CD4-positive, alpha-beta T cell treated with Interleukin-6 for 4 hours (primary cell): ENCODE results near the gene PDCD1LG2.

Experiments
- DNase-seq: peaks from one replicate; pipeline ENCODE4 v3.0.0-alpha.2; 2020; ENCODE audit warnings: mixed read lengths

Gene PDCD1LG2

GRCh38 chr9:5532790-5533189, 22.5 kb downstream of the PDCD1LG2 start:
- no peak for DNase-seq

GRCh38 chr9:5536684-5537083, 26.4 kb downstream of the PDCD1LG2 start:
- DNase-seq = no peak

GRCh38 chr9:5543875-5544702, 33.8 kb downstream of the PDCD1LG2 start:
- no peak for DNase-seq

DNA sequence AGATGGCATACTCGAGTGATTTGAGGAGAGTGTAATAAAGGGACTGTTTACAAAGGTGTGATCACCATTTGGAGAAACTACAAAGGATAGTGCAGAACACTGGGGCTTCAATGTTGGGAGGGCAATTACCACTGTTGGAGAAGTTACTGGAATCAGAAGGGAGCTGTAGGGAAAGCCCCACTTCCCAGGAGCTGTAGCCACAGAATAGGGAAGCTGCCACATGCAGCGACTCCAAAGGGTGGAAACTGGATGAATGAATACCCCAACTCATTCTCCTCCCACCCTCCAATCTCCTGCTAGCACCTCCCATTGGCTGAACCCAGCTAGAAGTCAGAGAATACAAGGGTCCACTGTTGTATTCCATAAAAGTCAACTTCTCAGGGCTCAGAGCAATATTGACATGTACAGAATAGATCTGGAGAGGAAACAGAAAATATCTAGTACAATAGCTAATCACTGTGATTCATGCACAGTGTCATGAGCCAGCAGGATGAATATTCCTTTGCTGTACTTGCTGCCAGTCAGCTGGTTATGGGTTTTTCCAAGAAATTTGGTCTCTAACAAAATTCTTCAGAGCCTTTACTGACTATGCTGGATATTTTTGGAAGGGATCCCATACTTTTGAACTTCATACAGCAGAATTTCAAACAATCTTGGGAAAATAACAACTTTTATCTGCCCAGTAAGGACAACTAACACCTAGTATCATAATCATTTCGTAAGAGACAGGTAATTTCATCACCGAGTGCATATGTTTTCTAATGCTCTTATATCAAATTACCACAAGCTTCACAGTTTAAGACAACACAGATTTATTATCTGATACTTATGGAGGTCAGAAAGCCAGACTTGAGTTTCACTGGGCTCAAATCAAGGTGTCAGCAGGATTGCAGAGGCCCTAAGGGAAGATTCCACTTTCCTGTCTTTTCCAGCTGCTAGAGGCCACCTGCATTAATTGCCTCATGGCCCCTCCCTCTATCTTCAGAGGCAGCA, 39.6 kb downstream of the PDCD1LG2 start:
- no peak for DNase-seq

GRCh38 chr9:5551368-5552150, 41.2 kb downstream of the PDCD1LG2 start:
- no peak for DNase-seq

DNA sequence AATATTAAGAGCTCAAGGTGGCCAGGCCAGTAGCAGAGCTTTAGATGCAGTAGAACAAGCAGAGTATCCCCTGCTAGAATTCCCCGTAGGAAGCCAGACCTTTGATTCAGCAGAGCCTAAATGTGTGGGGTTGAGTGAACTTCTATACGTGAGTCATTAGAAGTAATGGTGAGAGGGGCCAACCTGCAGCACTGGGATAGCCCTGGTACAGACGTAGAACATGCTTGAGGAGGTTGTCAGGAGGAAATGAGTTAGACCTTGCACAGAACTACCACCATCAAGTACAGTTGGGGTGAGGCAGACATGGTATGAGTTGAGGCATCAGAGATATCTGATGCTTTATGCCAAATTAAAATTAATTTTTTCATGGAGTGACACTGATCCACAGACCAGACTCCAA, 42.0 kb downstream of the PDCD1LG2 start:
- DNase-seq = no peak

DNA sequence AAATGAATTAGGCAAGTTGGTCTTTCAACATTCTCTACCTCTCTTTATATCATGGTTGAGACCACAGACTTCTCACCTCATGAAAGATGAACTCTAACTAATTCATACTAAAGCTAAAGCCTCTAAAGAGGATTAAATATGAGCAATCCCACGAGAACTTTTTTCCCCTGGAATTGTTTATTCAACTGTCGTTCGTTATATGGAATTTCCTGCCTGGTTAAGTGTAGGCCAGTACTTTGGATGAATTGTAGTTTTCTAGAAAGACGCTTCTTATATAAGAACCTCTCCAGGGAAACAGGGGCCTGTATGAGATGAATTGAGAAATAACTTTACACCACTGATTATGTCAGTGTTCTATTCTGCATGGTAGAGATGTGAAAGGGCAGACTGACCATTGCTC, 42.9 kb downstream of the PDCD1LG2 start:
- no peak for DNase-seq

DNA sequence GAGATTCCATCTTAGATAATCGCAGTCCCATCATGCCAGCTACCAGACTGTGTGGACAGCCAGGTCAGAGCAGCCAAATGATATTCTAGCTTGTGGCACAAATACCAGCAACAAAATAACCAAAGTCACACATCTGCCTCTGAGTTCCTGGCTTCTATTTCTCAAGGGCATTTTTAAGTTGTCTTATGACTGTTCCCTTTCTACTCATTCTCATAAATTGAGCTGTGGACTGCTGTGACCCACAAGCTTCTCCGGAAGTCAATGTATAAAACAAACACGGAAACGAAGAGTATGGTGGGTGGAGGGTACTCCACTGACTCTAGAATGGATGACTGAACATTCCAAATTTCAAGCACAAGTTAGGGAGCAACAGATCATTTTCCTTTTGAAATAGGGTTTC, 43.9 kb downstream of the PDCD1LG2 start:
- no peak for DNase-seq

DNA sequence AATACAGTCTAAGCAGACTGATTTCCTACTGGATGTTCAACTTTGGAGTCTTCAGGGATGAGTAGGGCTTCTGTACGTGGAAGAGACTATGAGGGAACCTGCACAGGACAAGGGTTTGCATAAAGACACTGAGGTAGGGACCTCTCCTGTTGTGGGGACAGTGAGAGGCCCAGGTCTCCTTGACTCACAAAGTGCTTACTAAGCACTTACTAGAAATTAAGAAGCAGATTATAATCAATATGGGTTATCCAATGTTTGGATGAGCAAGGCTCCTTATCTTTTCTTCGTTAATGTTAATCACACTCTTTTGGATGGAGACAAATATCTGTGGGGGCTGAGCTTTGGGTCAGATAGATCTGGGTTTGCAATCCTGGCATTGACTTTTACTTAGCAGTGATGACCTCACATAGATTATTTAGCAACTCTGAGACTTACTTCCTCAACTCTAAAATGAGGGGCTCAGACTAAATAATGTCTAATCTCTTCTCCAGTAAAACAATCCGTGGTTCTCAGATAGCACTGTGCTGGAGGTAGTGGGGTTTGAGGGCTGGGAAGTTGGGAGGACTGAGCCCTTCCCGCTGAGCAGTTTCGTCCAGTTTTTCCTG, 45.9 kb downstream of the PDCD1LG2 start:
- DNase-seq = no peak

GRCh38 chr9:5557606-5558587, 47.6 kb downstream of the PDCD1LG2 start:
- peak; percentile 69 for DNase-seq

DNA sequence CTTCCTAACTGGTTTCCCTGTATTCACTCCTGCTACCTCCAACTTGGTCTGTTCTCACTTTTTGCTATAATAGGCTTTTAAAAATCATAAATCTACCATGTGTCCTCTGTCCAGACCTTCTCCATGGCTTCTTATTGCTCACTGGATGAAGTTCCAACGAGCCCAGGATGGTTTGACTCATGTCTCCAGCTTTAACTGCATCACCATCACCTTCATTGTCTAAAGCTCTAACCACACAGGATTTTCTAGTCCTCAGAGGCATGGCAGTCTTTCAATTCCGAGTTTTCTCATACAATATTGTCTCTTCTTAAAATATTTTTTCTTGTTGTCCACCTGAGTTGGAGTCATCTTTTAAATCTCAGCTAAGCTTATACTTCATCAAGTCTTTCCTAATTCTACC, 49.3 kb downstream of the PDCD1LG2 start:
- DNase-seq = no peak

DNA sequence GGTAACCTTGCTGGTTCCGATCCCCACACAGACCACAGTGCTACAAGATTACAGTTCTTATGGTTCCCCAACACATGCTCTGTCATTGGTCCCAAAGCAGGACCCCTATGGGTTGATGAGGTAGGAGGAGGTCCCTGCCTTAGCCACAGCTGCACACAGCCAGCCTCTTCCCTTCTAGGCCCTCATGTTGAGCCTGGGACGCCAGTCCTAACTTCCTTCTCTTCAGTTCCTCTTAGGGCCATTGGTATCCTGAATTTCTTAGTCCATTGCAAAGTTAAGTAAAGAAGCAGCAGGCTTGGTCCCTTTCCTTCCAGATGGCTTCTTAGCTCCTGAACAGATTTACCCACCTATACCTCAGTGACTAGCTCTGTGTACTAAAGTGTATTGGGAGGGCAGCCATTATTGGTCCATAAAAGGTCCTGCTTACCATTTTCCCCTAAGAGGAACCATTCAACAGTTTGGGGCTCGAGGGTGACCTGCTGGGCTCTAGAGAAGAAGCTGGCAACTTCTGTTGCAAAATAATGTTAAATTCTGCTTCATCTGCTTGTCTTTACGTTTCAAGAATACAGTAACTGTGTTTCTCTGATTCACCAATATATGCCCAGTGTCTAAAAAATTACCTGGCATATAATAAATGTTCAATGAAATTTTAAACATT, 50.2 kb downstream of the PDCD1LG2 start:
- DNase-seq = no peak

DNA sequence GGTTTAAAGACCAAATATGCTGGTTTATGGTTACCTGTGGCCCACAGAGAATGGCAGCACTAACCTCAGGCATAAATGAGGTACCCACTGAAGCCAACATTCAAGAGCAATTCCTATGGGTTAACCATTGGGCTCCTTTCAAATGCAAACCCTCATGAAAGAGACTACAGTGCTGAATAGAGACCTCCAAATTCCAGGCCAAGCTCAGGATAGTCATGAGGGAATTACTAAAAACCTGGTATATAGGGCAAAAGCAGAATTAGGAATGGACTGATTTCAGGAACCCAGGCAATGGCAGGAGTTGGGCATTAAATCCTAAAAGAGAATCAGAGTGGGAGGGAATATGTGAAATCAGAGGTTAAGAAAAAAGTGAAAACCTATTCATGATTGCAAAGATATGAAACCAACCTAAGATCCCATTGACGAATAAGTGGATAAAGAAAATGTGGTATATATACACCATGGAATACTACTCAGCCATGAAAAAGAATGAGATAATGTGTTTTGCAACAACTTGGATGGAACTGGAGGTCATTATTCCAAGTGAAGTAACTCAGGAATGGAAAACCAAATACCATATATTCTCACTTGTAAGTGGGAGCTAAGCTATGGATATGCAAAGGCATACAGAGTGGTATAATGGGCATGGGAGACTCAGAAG, 51.6 kb downstream of the PDCD1LG2 start:
- DNase-seq = no peak

DNA sequence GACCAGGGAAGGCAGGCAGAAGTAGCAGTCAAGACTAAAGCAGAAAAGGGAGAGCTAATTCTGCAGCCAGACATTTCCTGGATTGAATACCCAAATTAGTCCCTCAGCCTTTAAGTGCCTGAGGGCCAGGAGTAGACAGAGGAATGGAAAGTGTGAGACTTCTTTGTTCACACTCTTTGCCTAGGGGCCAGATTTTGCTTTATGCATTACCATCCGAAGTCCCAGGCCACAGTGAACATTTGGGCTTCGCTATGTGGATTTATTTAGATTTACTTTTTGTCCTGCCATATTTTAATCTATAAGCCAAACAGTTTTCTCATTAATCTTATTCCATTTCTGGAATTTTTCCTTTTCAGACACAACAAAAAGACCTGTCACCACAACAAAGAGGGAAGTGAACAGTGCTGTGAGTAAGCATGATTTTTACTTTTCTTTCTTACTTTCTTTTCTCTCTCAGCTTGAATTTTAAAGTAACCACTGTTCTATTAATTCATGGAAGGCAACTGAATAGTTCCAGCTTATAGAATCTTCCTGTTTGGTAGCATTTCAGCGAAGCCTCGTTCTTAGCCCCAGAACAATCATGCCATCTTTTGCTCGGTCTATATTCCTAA, 52.6 kb downstream of the PDCD1LG2 start:
- DNase-seq = no peak

DNA sequence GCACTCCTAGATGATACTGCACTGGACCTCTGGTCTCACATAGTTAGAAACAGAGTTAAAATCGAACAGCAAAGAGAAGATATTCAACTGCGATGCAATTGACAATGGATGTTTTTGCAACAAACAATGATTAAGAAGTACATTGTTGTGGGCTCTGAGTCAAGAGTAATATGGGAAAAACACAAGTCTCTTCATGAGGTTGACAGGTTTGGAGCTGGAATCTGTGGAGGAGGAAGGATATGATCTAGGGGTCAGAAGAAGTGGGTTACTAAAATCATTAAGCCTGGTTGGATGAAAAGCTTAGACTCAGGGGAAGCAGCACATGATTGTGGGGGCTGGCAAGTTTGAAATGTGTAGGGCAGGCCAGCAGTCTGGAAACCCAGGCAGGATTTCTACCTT, 53.1 kb downstream of the PDCD1LG2 start:
- no peak for DNase-seq

- DNase-seq = no peak
Measured at GRCh38 chr9:5563886-5564285, 53.6 kb downstream of the PDCD1LG2 start.

- no peak for DNase-seq
Measured at GRCh38 chr9:5566054-5566618, 55.8 kb downstream of the PDCD1LG2 start.

DNA sequence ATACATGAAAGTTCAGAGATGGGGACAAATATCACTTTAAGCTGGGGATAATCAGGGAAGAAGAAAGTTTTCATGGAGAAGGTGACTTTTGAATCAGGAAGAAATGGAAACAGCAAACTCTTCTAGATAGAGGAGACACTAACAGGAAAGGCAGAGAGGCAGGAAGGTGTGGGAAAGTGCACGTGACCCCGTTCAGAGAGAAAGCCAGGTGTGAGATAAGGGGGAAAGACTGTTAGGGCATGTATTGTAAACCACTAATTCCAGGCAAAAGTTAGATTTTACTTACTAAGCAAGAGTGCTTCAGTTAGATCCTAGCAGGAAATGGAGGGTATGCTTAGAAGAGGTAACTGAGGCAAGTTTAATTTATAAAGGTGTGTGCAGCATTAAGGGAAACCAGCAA, 58.5 kb downstream of the PDCD1LG2 start:
- DNase-seq = peak; percentile 18

DNA sequence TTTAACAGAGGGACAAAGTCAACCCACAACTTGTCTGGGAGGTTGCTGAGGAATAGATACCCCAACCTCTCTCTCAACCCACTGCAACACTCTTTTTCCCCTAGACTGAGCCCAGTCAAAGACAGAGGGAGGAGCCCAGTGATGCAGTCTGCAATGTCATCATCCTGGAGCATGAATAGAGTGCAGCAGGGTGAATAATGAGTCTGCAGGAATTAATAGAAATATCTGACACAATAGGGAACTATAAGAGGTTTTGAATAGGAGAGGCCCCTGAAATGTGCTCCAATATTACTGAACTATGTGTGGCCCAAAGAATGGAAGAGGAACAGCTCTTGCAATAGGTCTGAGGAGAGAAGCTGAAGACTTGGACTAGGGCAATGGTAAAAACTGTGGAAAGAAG, 59.1 kb downstream of the PDCD1LG2 start:
- no peak for DNase-seq
